HCT116 (cell line): ENCODE data around the gene ABR. TPM values are rescaled to one million over a fixed set of nuclear protein-coding genes. Genes with fewer than 3 reads are reported as not detected.

Experiments
- ATAC-seq: fragments of 200-7000 bp; cut with Tn5 transposase; 2 replicates; pipeline ENCODE4 v1.9.1; 2020; ENCODE audit warnings: mild to moderate bottlenecking, moderate library complexity
- BruUV-seq: library from RNA; stranded (reverse); fragments of 400-500 nt; replicated peaks from 2 replicates; lab custom pipeline; 2021; lab: Mats Ljungman, UMichigan
- CTCF ChIA-PET: fragments of 300-600 bp; sonication (Branson Sonifier 250); formaldehyde crosslinking; loops from one replicate; lab custom pipeline; 2021; ENCODE audit warnings: antibody characterized with exemption; lab: Charles Lee
- POLR2A ChIA-PET: fragments of 300-600, 350-600 bp; sonication (Branson Sonifier 250); formaldehyde crosslinking; loops from one replicate; lab custom pipeline; 2021; ENCODE audit warnings: antibody characterized with exemption; lab: Charles Lee
- RAD21 ChIA-PET, 2 experiments: fragments of 300-600 bp; sonication (Branson Sonifier 250); formaldehyde crosslinking; loops; one replicate each; lab custom pipeline; 2023; ENCODE audit warnings: low total read pairs in 2 of 2; ENCODE audit not compliant: uncharacterized antibody in 2 of 2, unreplicated experiment in 2 of 2, low non-redundant PET in 1 of 2; lab: Charles Lee
- DNase-seq: peaks from one replicate; pipeline ENCODE4 v3.0.0-alpha.2; 2010; ENCODE audit warnings: low read depth, low spot score
- H2AFZ ChIP-seq: fragments of 200-600 bp; shearing (Covaris generic), sonication (generic); 2 replicates; pipeline ENCODE4 v1.6.1; 2017; ENCODE audit warnings: low read depth, mixed run types, mixed read lengths, antibody characterized with exemption, low read length; ENCODE audit not compliant: poor library complexity, severe bottlenecking
- H3K27ac ChIP-seq: 2 replicates; pipeline ENCODE4 v1.5.1; 2012; ENCODE audit warnings: low read depth, low read length
- H3K27me3 ChIP-seq: fragments of 200-600 bp; sonication (generic); 2 replicates; pipeline ENCODE4 v1.6.1; 2016; ENCODE audit warnings: mixed run types, low read length, mixed read lengths; ENCODE audit not compliant: insufficient read depth
- H3K36me3 ChIP-seq, 2 experiments: fragments of 200-500 bp in 1 of 2; fragments of 200-600 bp in 1 of 2; sonication (Bioruptor generic) in 1 of 2; sonication (generic) in 1 of 2; 2 replicates each; pipeline versions ENCODE4 v1.5.1 to v1.6.1; 2014 to 2016; ENCODE audit warnings: low read length in 2 of 2, inconsistent platforms in 1 of 2, mixed read lengths in 1 of 2, mixed run types in 1 of 2; ENCODE audit not compliant: insufficient read depth in 2 of 2, control insufficient read depth in 1 of 2
- H3K4me1 ChIP-seq, 2 experiments: fragments of 200-600 bp in 1 of 2; sonication (generic) in 1 of 2; 2 replicates each; pipeline versions ENCODE4 v1.5.1 to v1.6.1; 2012 to 2017; ENCODE audit warnings: low read length in 2 of 2, inconsistent platforms in 1 of 2, mild to moderate bottlenecking in 1 of 2, mixed read lengths in 1 of 2, mixed run types in 1 of 2, moderate library complexity in 1 of 2; ENCODE audit not compliant: insufficient read depth in 2 of 2, control insufficient read depth in 1 of 2
- H3K4me2 ChIP-seq: fragments of 200-600 bp; sonication (generic); 2 replicates; pipeline ENCODE4 v1.6.1; 2017; ENCODE audit warnings: mixed run types, low read length, mixed read lengths
- H3K4me3 ChIP-seq, 2 experiments: fragments of 200-600 bp in 1 of 2; sonication (generic) in 1 of 2; replicated peaks in 1 of 2; 2 replicates each; pipeline ENCODE4 v1.5.1; 2011 to 2016; ENCODE audit warnings: low read length in 2 of 2, control low read depth in 1 of 2, low read depth in 1 of 2, mild to moderate bottlenecking in 1 of 2, mixed read lengths in 1 of 2, mixed run types in 1 of 2
- H3K79me2 ChIP-seq: fragments of 200-600 bp; sonication (generic); 2 replicates; pipeline ENCODE4 v1.6.1; 2017; ENCODE audit warnings: mild to moderate bottlenecking, mixed run types, low read length, moderate library complexity, mixed read lengths; ENCODE audit not compliant: insufficient read depth
- H3K9ac ChIP-seq: fragments of 200-600 bp; sonication (generic); 2 replicates; pipeline ENCODE4 v1.6.1; 2016; ENCODE audit warnings: low read length, mixed read lengths
- H3K9me2 ChIP-seq: fragments of 200-600 bp; sonication (generic), shearing (Covaris generic); 2 replicates; pipeline ENCODE4 v1.6.1; 2017; ENCODE audit warnings: mixed run types, mild to moderate bottlenecking, moderate library complexity; ENCODE audit not compliant: insufficient read depth
- H3K9me3 ChIP-seq, 2 experiments: fragments of 200-500 bp in 1 of 2; fragments of 200-600 bp in 1 of 2; sonication (Bioruptor generic) in 1 of 2; sonication (generic) in 1 of 2; 2 replicates each; pipeline ENCODE4 v1.6.1; 2014 to 2017; ENCODE audit warnings: low read length in 2 of 2, mixed read lengths in 2 of 2, inconsistent platforms in 1 of 2, low read depth in 1 of 2, mild to moderate bottlenecking in 1 of 2, mixed run types in 1 of 2, moderate library complexity in 1 of 2; ENCODE audit not compliant: control insufficient read depth in 1 of 2, insufficient read depth in 1 of 2
- H4K20me1 ChIP-seq: fragments of 200-600 bp; sonication (generic), shearing (Covaris generic); 2 replicates; pipeline ENCODE4 v1.6.1; 2017; ENCODE audit warnings: mixed run types, mild to moderate bottlenecking, moderate library complexity; ENCODE audit not compliant: insufficient read depth
- CBX3 ChIP-seq: IDR thresholded peaks from 2 replicates; pipeline ENCODE4 v1.6.1; 2012; ENCODE audit warnings: low read depth
- EGR1 ChIP-seq: IDR thresholded peaks from 2 replicates; pipeline ENCODE4 v1.6.1; 2012; ENCODE audit warnings: low read depth
- FOSL1 ChIP-seq: IDR thresholded peaks from 2 replicates; pipeline ENCODE4 v1.6.1; 2012; ENCODE audit warnings: low read depth
- JUND ChIP-seq: IDR thresholded peaks from 2 replicates; pipeline ENCODE4 v1.6.1; 2012
- POLR2A ChIP-seq: IDR thresholded peaks from 2 replicates; pipeline ENCODE4 v1.7.0; 2011; ENCODE audit warnings: borderline replicate concordance; ENCODE audit not compliant: insufficient read depth, insufficient read length; ENCODE audit errors: extremely low read depth
- SIN3A ChIP-seq: IDR thresholded peaks from 2 replicates; pipeline ENCODE4 v1.6.1; 2012; ENCODE audit warnings: low read depth
- SP1 ChIP-seq: IDR thresholded peaks from 2 replicates; pipeline ENCODE4 v1.6.1; 2012; ENCODE audit warnings: low read depth
- YY1 ChIP-seq: IDR thresholded peaks from 2 replicates; pipeline ENCODE4 v1.6.1; 2011; ENCODE audit warnings: low read length, low read depth, moderate library complexity, mild to moderate bottlenecking; ENCODE audit not compliant: insufficient replicate concordance; ENCODE audit errors: extremely low read depth
- ZBTB33 ChIP-seq: IDR thresholded peaks from 2 replicates; pipeline ENCODE4 v1.6.1; 2011; ENCODE audit warnings: mild to moderate bottlenecking, low read length, moderate library complexity; ENCODE audit not compliant: insufficient replicate concordance; ENCODE audit errors: extremely low read depth
- intact Hi-C: fragments of 100-400 bp; cut with micrococcal nuclease; formaldehyde crosslinking; loops from 2 replicates; pipeline ENCODE4 v1.10.0; 2022
- total RNA-seq: library from RNA; stranded (reverse); gene quantifications from one replicate; pipeline ENCODE4 v1.2.1, GENCODE V29; 2021; ENCODE audit not compliant: unreplicated experiment

Gene ABR
- total RNA-seq, 1 experiment from 2014 or later = 58.5 TPM

- no peak for DNase-seq
- intact Hi-C loops = no loop called here
- Histone ChIP-seq H3K4me3 (no peak overlapping the region), H3K36me3 (no peaks in the 10 kb centered on the region), H3K27me3 (no peaks in the 10 kb centered on the region), H4K20me1 (no peaks in the 10 kb centered on the region), H3K4me2 (no peak overlapping the region), H3K9me3 (no peaks in the 10 kb centered on the region), H3K9ac (no peak overlapping the region), H3K4me1 (no peaks in the 10 kb centered on the region), H2AFZ (no peak overlapping the region), H3K79me2 (no peaks in the 10 kb centered on the region), H3K27ac (no peak overlapping the region), H3K9me2 (no peaks in the 10 kb centered on the region)
- TF ChIP-seq POLR2A = no peak
- TF ChIP-seq CBX3 = no peak
- TF ChIP-seq YY1 = no peak
- no peak for ATAC-seq
- ChIA-PET POLR2A (no interaction called here), RAD21 (no interaction called here), CTCF (interaction anchor here (0.7 to 1.3 kb wide), 3 partner anchors 8 to 100 kb away, joined by 3 to 5 read pairs (median 4); no protein-coding TSS in a partner anchor)
- BruUV-seq = no TSS peak
Measured at GRCh38 chr17:1047879-1048470, 131.8 kb downstream of the ABR start.

- POLR2A ChIA-PET = no interaction called here
- intact Hi-C loops = no loop called here
- no TSS peak for BruUV-seq
Measured at GRCh38 chr17:1047177-1047878, 132.5 kb downstream of the ABR start.

More at GRCh38 chr17:1047177-1047878, 132.5 kb downstream of the ABR start:
- Histone ChIP-seq H3K9me2 (no peaks in the 10 kb centered on the region), H3K4me3 (no peak overlapping the region), H3K27me3 (no peaks in the 10 kb centered on the region), H3K36me3 (no peaks in the 10 kb centered on the region), H2AFZ (no peak overlapping the region), H3K4me1 (no peaks in the 10 kb centered on the region), H3K4me2 (no peak overlapping the region), H3K9me3 (no peaks in the 10 kb centered on the region), H3K27ac (no peak overlapping the region), H3K9ac (no peak overlapping the region), H4K20me1 (no peaks in the 10 kb centered on the region), H3K79me2 (no peaks in the 10 kb centered on the region)
- ChIA-PET RAD21 (no interaction called here), CTCF (interaction anchor here (1.2 kb wide), 1 partner anchor 9 kb away, joined by 4 read pairs; no protein-coding TSS in a partner anchor)
- TF ChIP-seq SP1 (no peak), JUND (no peak), FOSL1 (no peak), CBX3 (no peak), SIN3A (no peak), EGR1 (no peak), ZBTB33 (no peak)
- ATAC-seq = no peak
- DNase-seq = no peak
